ENCODE results near the gene QRICH2.
"Not testable (repeated sequence)": the region's sequence is repeated elsewhere in the genome, so short reads cannot be mapped to it uniquely, and the experiment has no call there.

The QRICH2 gene

DNA sequence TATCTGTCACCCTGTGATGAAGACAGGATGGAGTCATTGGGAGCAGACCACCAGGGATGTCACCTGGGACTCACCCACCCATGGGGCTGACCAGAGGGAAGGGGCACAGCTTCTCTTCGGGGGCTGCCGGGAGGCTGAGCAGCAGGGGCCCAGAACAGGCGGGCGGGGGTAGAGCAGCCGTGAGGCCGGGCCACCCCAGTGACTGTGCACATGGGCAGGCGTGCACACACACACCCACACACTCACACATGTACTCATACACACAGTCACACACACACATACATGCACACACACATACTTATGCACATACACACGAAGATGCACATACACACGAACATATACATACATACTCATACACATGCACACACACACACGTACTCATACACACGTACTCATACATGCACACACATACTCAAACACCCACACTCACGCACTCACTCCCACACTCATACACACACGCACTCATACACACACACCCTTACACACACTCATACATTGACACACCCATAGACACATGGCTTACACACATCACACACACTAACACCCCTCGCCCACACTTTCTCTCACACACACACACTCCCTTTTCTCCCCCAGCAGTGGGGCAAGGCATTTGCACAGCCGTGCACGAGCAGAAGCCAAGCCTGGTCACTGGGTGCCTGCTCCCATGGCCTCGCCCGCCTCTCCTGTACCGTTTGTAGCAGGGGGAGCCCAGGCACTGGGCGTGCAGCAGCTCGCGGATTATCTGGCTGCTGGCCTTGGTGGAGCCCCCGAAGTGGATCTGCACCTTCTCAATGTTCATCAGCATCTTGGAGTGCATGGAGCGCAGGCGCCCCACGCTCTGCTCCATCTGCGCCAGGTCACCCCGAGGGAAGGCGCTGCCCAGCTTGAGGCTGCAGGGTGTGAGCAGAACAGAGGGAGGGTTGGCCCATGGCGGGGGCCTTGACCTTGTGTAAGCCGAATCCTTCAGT, 30.5 kb downstream of the QRICH2 start:
- no peak for DNase-seq

DNA sequence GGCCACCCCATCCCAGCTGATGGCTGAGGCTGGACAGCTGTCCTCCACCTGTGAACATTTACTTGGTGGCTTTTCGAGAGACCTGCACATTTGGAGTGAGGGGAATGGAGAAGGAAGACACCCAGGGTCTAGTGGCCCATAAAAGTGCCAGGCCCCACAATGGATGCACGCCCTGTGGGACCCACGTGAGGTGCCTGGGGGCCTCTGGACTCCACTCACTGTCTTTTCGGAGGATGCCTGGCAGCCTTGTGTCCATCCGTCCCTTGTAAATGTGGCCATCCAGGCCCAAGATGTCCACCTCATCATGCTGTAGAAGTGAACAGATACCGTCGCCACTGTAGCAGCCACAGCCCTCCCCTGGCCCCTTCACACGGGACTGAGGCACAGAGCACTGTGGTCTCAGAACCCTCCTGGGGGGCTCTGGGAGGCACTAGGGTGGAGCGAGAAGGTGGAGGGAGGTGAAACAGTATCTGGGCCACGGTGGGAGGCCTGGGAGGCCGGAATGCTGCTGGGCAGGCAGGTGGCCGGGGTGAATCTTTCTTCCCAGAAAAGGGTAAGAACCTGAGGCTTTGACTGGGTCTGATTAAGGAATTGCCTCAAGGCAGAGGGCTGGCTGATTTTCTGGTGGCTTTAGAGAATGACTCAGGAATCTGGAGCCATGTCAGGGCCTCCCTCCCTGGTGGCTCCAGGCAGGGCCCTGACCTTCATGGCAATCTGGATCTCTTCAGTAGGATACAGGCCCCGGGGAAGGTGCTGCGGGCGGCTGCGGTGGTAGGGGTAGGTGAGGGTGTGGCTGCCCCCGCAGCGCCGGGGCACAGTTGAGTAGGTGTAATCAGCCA, 31.4 kb downstream of the QRICH2 start:
- peak; percentile 10 to 19 for DNase-seq

DNA sequence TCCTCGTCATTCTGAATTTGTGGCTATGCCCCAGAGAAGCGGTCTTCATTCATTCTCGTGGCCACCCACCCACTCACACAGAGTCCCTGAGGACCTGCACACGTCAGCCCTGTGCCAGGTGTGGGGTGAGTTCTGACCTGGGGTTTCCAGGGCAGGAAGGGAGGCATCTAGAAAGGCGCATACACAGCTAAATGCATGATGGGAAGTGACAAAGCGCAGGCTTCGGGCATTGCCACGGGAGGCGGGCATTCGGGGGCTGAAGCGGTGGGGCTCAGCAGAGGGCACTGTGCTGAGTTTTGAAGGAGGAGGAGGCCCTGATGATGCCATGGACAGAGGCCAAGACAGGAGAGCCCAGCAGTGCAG, 32.0 kb downstream of the QRICH2 start:
- DNase-seq = no peak

GRCh38 chr17:76275382-76276068, 32.6 kb downstream of the QRICH2 start:
- no peak for DNase-seq

DNA sequence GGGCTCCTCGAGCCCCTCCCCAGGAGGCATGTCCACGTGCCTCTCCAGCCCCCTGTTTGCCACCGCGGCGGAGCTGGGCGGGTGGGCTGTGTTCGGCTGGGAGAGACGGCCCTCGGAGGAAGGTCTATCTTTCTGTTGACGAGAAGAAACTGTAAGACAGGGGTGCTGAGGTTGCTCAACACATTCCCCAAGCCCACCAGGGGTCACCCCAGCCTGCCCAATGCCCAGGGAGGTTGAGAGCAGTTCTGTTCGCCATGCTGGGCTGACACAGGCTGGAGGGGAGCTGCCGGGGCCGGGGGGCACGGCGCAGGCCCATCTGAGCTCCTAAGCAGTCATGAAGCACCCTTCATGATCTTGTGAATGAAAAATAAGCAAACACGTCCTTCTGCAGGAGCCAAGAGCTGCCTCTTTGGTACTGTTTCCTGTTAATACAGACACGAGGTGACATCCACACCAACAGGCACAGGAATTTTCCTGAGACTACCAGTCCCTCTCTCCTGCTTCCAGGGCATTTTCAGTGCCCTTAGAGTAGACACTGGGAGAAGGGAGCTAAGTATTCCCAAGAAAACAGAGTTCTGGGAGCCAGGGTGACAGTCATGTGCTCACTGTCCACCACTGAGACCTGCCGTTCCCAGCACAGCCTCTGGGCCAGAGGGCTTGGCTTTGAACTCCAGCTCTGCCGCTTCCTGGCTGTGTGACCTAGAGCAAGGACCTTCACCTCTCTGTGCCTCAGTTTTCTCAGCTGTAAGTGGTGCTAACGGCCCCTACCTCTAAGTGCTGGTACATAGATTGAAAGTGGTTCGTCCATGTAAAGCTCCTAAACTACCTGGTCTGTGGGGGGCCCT, 33.7 kb downstream of the QRICH2 start:
- no peak for DNase-seq

GRCh38 chr17:76273445-76274111, 34.5 kb downstream of the QRICH2 start:
- no peak for DNase-seq

GRCh38 chr17:76272541-76273444, 35.3 kb downstream of the QRICH2 start:
- no peak for DNase-seq

- no peak for DNase-seq
Observed at GRCh38 chr17:76271669-76272540, 36.2 kb downstream of the QRICH2 start.

- DNase-seq = no peak
Observed at GRCh38 chr17:76270770-76271668, 37.1 kb downstream of the QRICH2 start.

GRCh38 chr17:76270127-76270592, 37.9 kb downstream of the QRICH2 start:
- no peak for DNase-seq

DNA sequence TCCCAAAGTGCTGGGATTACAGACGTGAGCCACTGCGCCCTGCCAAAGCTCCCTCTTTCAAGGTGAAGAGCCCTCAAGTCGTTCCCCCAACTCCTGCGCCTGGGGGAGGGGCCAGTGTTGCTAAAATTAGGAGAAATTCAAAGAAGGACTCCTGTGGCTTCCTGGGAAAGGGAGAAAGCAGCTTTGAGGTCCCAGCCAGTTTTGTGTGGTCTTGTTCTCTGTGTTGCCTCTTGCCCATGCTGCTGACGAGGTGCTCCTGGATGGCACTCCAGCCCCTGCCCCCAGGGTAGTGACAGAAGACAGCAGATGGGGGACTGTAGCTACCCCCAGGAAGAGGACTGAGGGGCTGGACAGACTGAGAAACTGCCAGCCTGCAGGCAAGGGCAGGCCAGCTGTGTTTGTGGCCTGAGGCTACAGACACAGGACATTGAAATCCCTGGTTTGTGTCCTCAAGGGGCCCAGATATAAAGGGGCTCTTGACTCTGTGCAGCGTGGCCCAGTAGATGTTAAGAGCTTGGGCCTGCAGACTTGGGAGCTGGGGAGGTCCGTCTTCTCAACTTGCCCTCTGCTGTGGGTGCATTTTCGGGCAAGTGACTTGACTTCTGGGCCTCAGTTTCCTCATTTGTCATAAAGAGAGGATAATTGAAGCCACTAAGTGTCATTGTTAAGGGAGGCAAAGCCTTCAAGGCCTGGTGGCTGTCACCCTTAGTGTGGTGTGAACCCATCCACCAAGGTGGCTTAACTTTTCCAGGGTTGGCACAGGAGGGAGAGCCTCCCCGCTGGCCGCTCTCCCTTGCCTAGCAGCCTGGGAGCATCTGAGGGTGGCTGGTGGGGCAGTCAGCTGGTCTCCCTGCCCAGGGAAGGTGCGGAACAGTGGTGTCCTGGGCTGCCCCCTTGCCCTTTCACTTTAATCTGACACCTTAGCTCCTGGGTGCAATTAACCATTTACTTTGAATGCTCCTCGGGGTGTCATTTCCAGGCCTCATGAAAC, 38.8 kb downstream of the QRICH2 start:
- DNase-seq = no peak

GRCh38 chr17:76268015-76268749, 39.9 kb downstream of the QRICH2 start:
- DNase-seq = peak; percentile 89 to 93

- DNase-seq = not testable (repeated sequence)
Observed at GRCh38 chr17:76267581-76268001, 40.5 kb downstream of the QRICH2 start.

DNA sequence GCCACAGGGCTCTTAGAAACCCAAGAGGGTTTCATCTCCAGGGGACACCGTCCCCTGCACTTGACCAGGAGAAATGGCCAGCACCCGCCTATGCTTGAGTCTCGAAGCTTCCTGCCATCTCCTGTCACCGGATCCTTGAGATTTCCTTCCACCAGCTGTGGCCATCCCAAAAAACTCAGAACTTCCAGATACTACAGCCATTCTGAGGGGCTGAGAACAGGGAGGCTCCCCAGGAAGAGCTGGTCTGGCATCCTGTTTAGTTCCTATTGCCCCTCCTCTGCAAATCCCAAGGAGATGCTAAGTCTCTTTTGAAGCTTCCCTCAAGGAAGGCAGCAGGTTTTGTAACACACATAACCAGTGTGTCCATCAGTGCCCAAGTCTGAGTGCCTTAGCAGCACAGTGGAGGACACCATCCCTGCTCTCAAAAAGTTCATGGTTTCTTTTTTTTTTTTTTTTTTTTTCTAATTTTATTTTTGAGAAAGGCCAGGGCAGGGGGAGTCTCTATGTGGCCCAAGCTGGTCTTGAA, 41.0 kb downstream of the QRICH2 start:
- no peak for DNase-seq

GRCh38 chr17:76266244-76266938, 41.7 kb downstream of the QRICH2 start:
- DNase-seq = no peak
